Thyroid gland (tissue), 4 donors: ENCODE measurements around the gene ENTPD8.

Experiments
- POLR2A ChIP-seq, 2 donors: fragments of 450-650 bp; IDR thresholded peaks; one replicate each; pipeline ENCODE4 v1.6.1; 2017; ENCODE audit warnings: antibody characterized with exemption in 2 of 2, mild to moderate bottlenecking in 2 of 2, moderate library complexity in 1 of 2
- TF ChIP-seq, protein P1 (sequence below), 6 experiments: fragments of 200-600 bp in 3 of 6; fragments of 450-650 bp in 3 of 6; sonication (generic) in 3 of 6; IDR thresholded peaks; one replicate each; pipeline ENCODE4 v1.5.1; 2016 to 2019; ENCODE audit warnings: antibody characterized with exemption in 6 of 6, mild to moderate bottlenecking in 2 of 6, inconsistent platforms in 1 of 6, moderate library complexity in 1 of 6

DNA sequence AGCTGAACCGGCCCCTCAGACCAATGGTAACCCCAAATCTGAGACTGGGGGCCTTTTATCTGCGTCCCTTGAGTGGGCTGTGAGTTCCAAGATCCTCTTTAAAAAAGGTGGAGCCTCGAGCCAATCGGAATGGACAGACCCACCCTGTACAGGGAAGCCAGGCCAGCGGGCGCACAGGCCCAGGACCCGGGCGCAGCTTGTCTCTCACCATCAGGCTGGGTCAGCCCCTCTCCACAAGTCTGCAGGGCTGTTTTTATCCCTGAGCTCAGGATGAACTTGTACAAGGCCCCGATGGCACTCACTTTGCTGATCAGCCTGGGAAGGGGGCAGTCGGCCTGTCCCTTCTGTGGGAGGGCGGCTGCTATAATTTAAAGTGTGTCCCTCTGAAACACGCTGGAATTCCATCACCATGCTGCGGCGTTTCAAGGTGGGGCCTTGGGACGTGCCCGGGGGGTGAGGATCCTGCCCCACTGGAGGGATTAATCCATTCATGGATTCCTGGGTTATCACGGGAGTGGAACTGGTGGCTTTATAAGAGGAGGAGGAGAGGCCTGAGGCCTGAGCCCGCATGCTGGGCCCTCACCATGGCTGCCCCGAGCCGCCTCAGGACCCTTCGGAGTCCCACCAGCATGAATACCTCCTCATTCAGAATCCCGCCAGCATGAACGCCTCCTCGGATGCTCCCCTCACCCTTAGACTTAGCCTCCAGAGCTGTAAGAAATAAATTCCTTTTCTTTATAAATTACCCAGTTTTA, 32.3 kb downstream of the ENTPD8 start:
- TF ChIP-seq POLR2A (IDR thresholded peaks at IDR 0.05), result no peak
- TF ChIP-seq, protein P1, sequence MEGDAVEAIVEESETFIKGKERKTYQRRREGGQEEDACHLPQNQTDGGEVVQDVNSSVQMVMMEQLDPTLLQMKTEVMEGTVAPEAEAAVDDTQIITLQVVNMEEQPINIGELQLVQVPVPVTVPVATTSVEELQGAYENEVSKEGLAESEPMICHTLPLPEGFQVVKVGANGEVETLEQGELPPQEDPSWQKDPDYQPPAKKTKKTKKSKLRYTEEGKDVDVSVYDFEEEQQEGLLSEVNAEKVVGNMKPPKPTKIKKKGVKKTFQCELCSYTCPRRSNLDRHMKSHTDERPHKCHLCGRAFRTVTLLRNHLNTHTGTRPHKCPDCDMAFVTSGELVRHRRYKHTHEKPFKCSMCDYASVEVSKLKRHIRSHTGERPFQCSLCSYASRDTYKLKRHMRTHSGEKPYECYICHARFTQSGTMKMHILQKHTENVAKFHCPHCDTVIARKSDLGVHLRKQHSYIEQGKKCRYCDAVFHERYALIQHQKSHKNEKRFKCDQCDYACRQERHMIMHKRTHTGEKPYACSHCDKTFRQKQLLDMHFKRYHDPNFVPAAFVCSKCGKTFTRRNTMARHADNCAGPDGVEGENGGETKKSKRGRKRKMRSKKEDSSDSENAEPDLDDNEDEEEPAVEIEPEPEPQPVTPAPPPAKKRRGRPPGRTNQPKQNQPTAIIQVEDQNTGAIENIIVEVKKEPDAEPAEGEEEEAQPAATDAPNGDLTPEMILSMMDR (IDR thresholded peaks at IDR 0.05), result no peak
